OCI-LY7 (cell line): ENCODE data around the gene CRYBG1.

ENCODE experiments used
- EZH2phosphoT487 ChIP-seq: fragments of 200-600 bp; sonication (generic); IDR thresholded peaks from 2 replicates; pipeline ENCODE4 v1.6.1; 2018; ENCODE audit warnings: low read depth, borderline replicate concordance, mild to moderate bottlenecking, mixed run types, antibody characterized with exemption, low read length, moderate library complexity, mixed read lengths
- TF ChIP-seq, protein P1 (sequence below): fragments of 200-600 bp; sonication (generic); conservative IDR thresholded peaks from 2 replicates; pipeline ENCODE4 v1.5.1; 2014; ENCODE audit warnings: mild to moderate bottlenecking, antibody characterized with exemption, low read length, moderate library complexity, mixed read lengths

- TF ChIP-seq, protein P1, sequence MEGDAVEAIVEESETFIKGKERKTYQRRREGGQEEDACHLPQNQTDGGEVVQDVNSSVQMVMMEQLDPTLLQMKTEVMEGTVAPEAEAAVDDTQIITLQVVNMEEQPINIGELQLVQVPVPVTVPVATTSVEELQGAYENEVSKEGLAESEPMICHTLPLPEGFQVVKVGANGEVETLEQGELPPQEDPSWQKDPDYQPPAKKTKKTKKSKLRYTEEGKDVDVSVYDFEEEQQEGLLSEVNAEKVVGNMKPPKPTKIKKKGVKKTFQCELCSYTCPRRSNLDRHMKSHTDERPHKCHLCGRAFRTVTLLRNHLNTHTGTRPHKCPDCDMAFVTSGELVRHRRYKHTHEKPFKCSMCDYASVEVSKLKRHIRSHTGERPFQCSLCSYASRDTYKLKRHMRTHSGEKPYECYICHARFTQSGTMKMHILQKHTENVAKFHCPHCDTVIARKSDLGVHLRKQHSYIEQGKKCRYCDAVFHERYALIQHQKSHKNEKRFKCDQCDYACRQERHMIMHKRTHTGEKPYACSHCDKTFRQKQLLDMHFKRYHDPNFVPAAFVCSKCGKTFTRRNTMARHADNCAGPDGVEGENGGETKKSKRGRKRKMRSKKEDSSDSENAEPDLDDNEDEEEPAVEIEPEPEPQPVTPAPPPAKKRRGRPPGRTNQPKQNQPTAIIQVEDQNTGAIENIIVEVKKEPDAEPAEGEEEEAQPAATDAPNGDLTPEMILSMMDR = peak; percentile 73
- TF ChIP-seq EZH2phosphoT487 = no peak
Observed at GRCh38 chr6:106510090-106510970, 149.8 kb downstream of the CRYBG1 start.
